Measurements from ENCODE around the gene CSH1. TPM values are rescaled to one million over a fixed set of nuclear protein-coding genes. Genes with fewer than 3 reads are reported as not detected.
"Not testable (repeated sequence)": the region's sequence is repeated elsewhere in the genome, so short reads cannot be mapped to it uniquely, and the experiment has no call there.

CSH1 gene
- total and polyA plus RNA-seq, 2 donors (not counting 1 experiment from before 2014, with no cell fraction given) = not detected

GRCh38 chr17:63917646-63918045, 21.3 kb upstream of the CSH1 start:
- no peak overlapping the region for H3K27ac ChIP-seq (ENCODE audit: insufficient read depth, low read length)
- no peaks in the 10 kb centered on the region for H4K20me1 ChIP-seq (ENCODE audit: control insufficient read depth, extremely low read depth, insufficient read depth, low read length)
- TF ChIP-seq EZH2 (IDR thresholded peaks at IDR 0.05; ENCODE audit: low read length, missing control alignments) (no peak), CTCF (conservative IDR thresholded peaks at IDR 0.05 in 1 of 2, IDR thresholded peaks at IDR 0.05 in 1 of 2; ENCODE audit: low read depth in 1 of 2, low read length in 2 of 2) (no peak)
- H2AFZ ChIP-seq (ENCODE audit: low read length) = no peak overlapping the region
- no peaks in the 10 kb centered on the region for H3K9me3 ChIP-seq (ENCODE audit: control insufficient read depth, insufficient read depth, low read depth, low read length)
- H3K9ac ChIP-seq (ENCODE audit: insufficient read depth, low read length) = no peak overlapping the region
- H3K79me2 ChIP-seq (ENCODE audit: control insufficient read depth, insufficient read depth, low read length) = no peaks in the 10 kb centered on the region
- H3K36me3 ChIP-seq (ENCODE audit: control insufficient read depth, insufficient read depth, low read length) = no peaks in the 10 kb centered on the region
- H3K27me3 ChIP-seq (ENCODE audit: control insufficient read depth, insufficient read depth, low read length) = peaks cover 6% of the 10 kb centered on the region
- no peaks in the 10 kb centered on the region for H3K4me1 ChIP-seq (ENCODE audit: control insufficient read depth, extremely low read depth, insufficient read depth, low read length)
- H3K4me2 ChIP-seq (ENCODE audit: extremely low read depth, insufficient read depth, low read length) = no peak overlapping the region
- no peak overlapping the region for H3K4me3 ChIP-seq (replicated peaks in 1 of 4; ENCODE audit: control extremely low read depth in 1 of 4, insufficient read depth in 1 of 4, low read depth in 3 of 4, low read length in 4 of 4)
- no peak for DNase-seq (ENCODE audit: low read depth in 2 of 2)

DNA sequence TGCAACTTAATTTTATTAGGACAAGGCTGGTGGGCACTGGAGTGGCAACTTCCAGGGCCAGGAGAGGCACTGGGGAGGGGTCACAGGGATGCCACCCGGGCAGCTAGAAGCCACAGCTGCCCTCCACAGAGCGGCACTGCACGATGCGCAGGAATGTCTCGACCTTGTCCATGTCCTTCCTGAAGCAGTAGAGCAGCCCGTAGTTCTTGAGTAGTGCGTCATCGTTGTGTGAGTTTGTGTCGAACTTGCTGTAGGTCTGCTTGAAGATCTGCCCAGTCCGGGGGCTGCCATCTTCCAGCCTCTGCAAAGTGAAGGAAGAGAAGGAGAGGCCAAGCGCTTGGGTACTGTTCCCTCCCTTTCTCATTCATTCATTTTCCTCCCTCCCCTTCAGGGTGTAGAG, 20.8 kb upstream of the CSH1 start:
- H3K9me3 ChIP-seq (ENCODE audit: control insufficient read depth, insufficient read depth, low read depth, low read length) = not testable (repeated sequence)

GRCh38 chr17:63916566-63917185, 20.3 kb upstream of the CSH1 start:
- Histone ChIP-seq H3K4me2 (ENCODE audit: extremely low read depth, insufficient read depth, low read length) (no peak overlapping the region), H3K36me3 (ENCODE audit: control insufficient read depth, insufficient read depth, low read length) (no peaks in the 10 kb centered on the region)
- no peak for DNase-seq (ENCODE audit: low read depth in 2 of 2)

More for the DNA sequence above, 20.8 kb upstream of the CSH1 start:
- not testable (repeated sequence) for H3K27ac ChIP-seq (ENCODE audit: insufficient read depth, low read length); H3K79me2 ChIP-seq (ENCODE audit: control insufficient read depth, insufficient read depth, low read length); H3K36me3 ChIP-seq (ENCODE audit: control insufficient read depth, insufficient read depth, low read length); H2AFZ ChIP-seq (ENCODE audit: low read length); H3K9ac ChIP-seq (ENCODE audit: insufficient read depth, low read length); H4K20me1 ChIP-seq (ENCODE audit: control insufficient read depth, extremely low read depth, insufficient read depth, low read length); DNase-seq (ENCODE audit: low read depth in 2 of 2); H3K4me2 ChIP-seq (ENCODE audit: extremely low read depth, insufficient read depth, low read length); H3K4me1 ChIP-seq (ENCODE audit: control insufficient read depth, extremely low read depth, insufficient read depth, low read length); H3K27me3 ChIP-seq (ENCODE audit: control insufficient read depth, insufficient read depth, low read length); H3K4me3 ChIP-seq (replicated peaks in 1 of 4; ENCODE audit: control extremely low read depth in 1 of 4, insufficient read depth in 1 of 4, low read depth in 3 of 4, low read length in 4 of 4)

GRCh38 chr17:63915753-63916152, 19.4 kb upstream of the CSH1 start:
- H3K27ac ChIP-seq (ENCODE audit: insufficient read depth, low read length); H3K9me3 ChIP-seq (ENCODE audit: control insufficient read depth, insufficient read depth, low read depth, low read length); H4K20me1 ChIP-seq (ENCODE audit: control insufficient read depth, extremely low read depth, insufficient read depth, low read length); H3K36me3 ChIP-seq (ENCODE audit: control insufficient read depth, insufficient read depth, low read length); H3K4me3 ChIP-seq (replicated peaks in 1 of 4; ENCODE audit: control extremely low read depth in 1 of 4, insufficient read depth in 1 of 4, low read depth in 3 of 4, low read length in 4 of 4); H3K27me3 ChIP-seq (ENCODE audit: control insufficient read depth, insufficient read depth, low read length); H3K4me2 ChIP-seq (ENCODE audit: extremely low read depth, insufficient read depth, low read length); H3K4me1 ChIP-seq (ENCODE audit: control insufficient read depth, extremely low read depth, insufficient read depth, low read length); H2AFZ ChIP-seq (ENCODE audit: low read length); H3K79me2 ChIP-seq (ENCODE audit: control insufficient read depth, insufficient read depth, low read length); DNase-seq (ENCODE audit: low read depth in 2 of 2); H3K9ac ChIP-seq (ENCODE audit: insufficient read depth, low read length): not testable (repeated sequence)

More at GRCh38 chr17:63916566-63917185, 20.3 kb upstream of the CSH1 start:
- Histone ChIP-seq H3K79me2 (ENCODE audit: control insufficient read depth, insufficient read depth, low read length) (no peaks in the 10 kb centered on the region), H3K4me3 (replicated peaks in 1 of 4; ENCODE audit: control extremely low read depth in 1 of 4, insufficient read depth in 1 of 4, low read depth in 3 of 4, low read length in 4 of 4) (no peak overlapping the region), H2AFZ (ENCODE audit: low read length) (no peak overlapping the region), H3K9ac (ENCODE audit: insufficient read depth, low read length) (no peak overlapping the region), H3K27me3 (ENCODE audit: control insufficient read depth, insufficient read depth, low read length) (peaks cover 6% of the 10 kb centered on the region), H3K9me3 (ENCODE audit: control insufficient read depth, insufficient read depth, low read depth, low read length) (no peaks in the 10 kb centered on the region), H3K4me1 (ENCODE audit: control insufficient read depth, extremely low read depth, insufficient read depth, low read length) (no peaks in the 10 kb centered on the region), H4K20me1 (ENCODE audit: control insufficient read depth, extremely low read depth, insufficient read depth, low read length) (no peaks in the 10 kb centered on the region), H3K27ac (ENCODE audit: insufficient read depth, low read length) (no peak overlapping the region)
- TF ChIP-seq EZH2 (IDR thresholded peaks at IDR 0.05; ENCODE audit: low read length, missing control alignments) = no peak
- no peak for TF ChIP-seq CTCF (conservative IDR thresholded peaks at IDR 0.05 in 1 of 2, IDR thresholded peaks at IDR 0.05 in 1 of 2; ENCODE audit: low read depth in 1 of 2, low read length in 2 of 2)
